T-helper 22 cell (primary cell): ENCODE results near the gene FNBP1L.
"Not testable (repeated sequence)": the region's sequence is repeated elsewhere in the genome, so short reads cannot be mapped to it uniquely, and the experiment has no call there.

Source experiments
- DNase-seq: peaks from one replicate; pipeline ENCODE4 v3.0.0-alpha.2; 2020; ENCODE audit warnings: low read depth

Gene FNBP1L

GRCh38 chr1:93532780-93533378, 85.0 kb downstream of the FNBP1L start:
- DNase-seq, result no peak

- no peak for DNase-seq
Measured at GRCh38 chr1:93533677-93534076, 85.8 kb downstream of the FNBP1L start.

GRCh38 chr1:93537396-93537795, 89.5 kb downstream of the FNBP1L start:
- DNase-seq, result no peak

- DNase-seq, result no peak
Measured at GRCh38 chr1:93537924-93538323, 90.0 kb downstream of the FNBP1L start.

GRCh38 chr1:93541045-93541444, 93.1 kb downstream of the FNBP1L start:
- no peak for DNase-seq

- no peak for DNase-seq
Measured at GRCh38 chr1:93542398-93542797, 94.5 kb downstream of the FNBP1L start.

GRCh38 chr1:93546162-93546863, 98.4 kb downstream of the FNBP1L start:
- DNase-seq, result no peak

- no peak for DNase-seq
Measured at GRCh38 chr1:93549131-93549530, 101.2 kb downstream of the FNBP1L start.

GRCh38 chr1:93549811-93550210, 101.9 kb downstream of the FNBP1L start:
- no peak for DNase-seq

GRCh38 chr1:93552741-93553455, 105.0 kb downstream of the FNBP1L start:
- no peak for DNase-seq

- DNase-seq, result not testable (repeated sequence)
Measured at GRCh38 chr1:93553886-93554490, 106.1 kb downstream of the FNBP1L start.

GRCh38 chr1:93554883-93555872, 107.3 kb downstream of the FNBP1L start:
- no peak for DNase-seq

GRCh38 chr1:93556291-93556690, 108.4 kb downstream of the FNBP1L start:
- DNase-seq, result no peak

- DNase-seq, result no peak
Measured at GRCh38 chr1:93559045-93559444, 111.1 kb downstream of the FNBP1L start.

- no peak for DNase-seq
Measured at GRCh38 chr1:93559695-93560094, 111.8 kb downstream of the FNBP1L start.

- DNase-seq, result no peak
Measured at GRCh38 chr1:93565496-93566206, 117.7 kb downstream of the FNBP1L start.

GRCh38 chr1:93566227-93566626, 118.3 kb downstream of the FNBP1L start:
- no peak for DNase-seq

- DNase-seq, result no peak
Measured at GRCh38 chr1:93567255-93567918, 119.5 kb downstream of the FNBP1L start.

GRCh38 chr1:93569489-93569888, 121.6 kb downstream of the FNBP1L start:
- DNase-seq, result no peak

- DNase-seq, result no peak
Measured at GRCh38 chr1:93571623-93572310, 123.8 kb downstream of the FNBP1L start.
